Stimulated activated CD8-positive, alpha-beta memory T cell treated with anti-CD3 and anti-CD28 coated beads, Interleukin-7, amount 100 ng/mL, for 4 hours (primary cell): ENCODE measurements around the gene NRG4.
A peak's percentile ranks its signal among the peaks of the same experiment; 100 is the strongest.
"Not testable (repeated sequence)": the region's sequence is repeated elsewhere in the genome, so short reads cannot be mapped to it uniquely, and the experiment has no call there.

ENCODE experiments used
- DNase-seq, 2 donors: peaks; one replicate each; pipeline ENCODE4 v3.0.0-alpha.2; 2020; ENCODE audit warnings: low read depth in 2 of 2

The NRG4 gene

GRCh38 chr15:75927601-75928000 lies 84.6 kb downstream of the NRG4 start:
- DNase-seq: no peak

- DNase-seq: no peak
These were observed 85.3 kb downstream of the NRG4 start for GRCh38 chr15:75926931-75927330.

- no peak for DNase-seq
These were observed 86.8 kb downstream of the NRG4 start for GRCh38 chr15:75925440-75925839.

- no peak for DNase-seq
These were observed 87.6 kb downstream of the NRG4 start for GRCh38 chr15:75924576-75924975.

GRCh38 chr15:75923756-75924155 lies 88.5 kb downstream of the NRG4 start:
- DNase-seq: no peak

- no peak for DNase-seq
These were observed 90.2 kb downstream of the NRG4 start for GRCh38 chr15:75921732-75922703.

- DNase-seq: no peak
These were observed 92.1 kb downstream of the NRG4 start for GRCh38 chr15:75920079-75920478.

GRCh38 chr15:75918135-75918534 lies 94.1 kb downstream of the NRG4 start:
- no peak for DNase-seq

GRCh38 chr15:75916978-75917377 lies 95.2 kb downstream of the NRG4 start:
- DNase-seq: no peak

- not testable (repeated sequence) for DNase-seq
These were observed 101.9 kb downstream of the NRG4 start for GRCh38 chr15:75910355-75910754.

- no peak for DNase-seq
These were observed 107.0 kb downstream of the NRG4 start for GRCh38 chr15:75905231-75905630.

- DNase-seq: peak; percentile 75 to 84
These were observed 108.6 kb downstream of the NRG4 start, which contains the start of gene FBXO22 for GRCh38 chr15:75903331-75904239. TSS of gene FBXO22 (plus strand) at chr15:75903878. CDS start at chr15:75903964, 86 bp downstream.

- no peak for DNase-seq
These were observed 110.1 kb downstream of the NRG4 start for GRCh38 chr15:75902129-75902557.

- DNase-seq: no peak
These were observed 111.6 kb downstream of the NRG4 start for GRCh38 chr15:75900577-75900976.

GRCh38 chr15:75895731-75896130 lies 116.5 kb downstream of the NRG4 start:
- DNase-seq: no peak

GRCh38 chr15:75891895-75892294 lies 120.3 kb downstream of the NRG4 start:
- no peak for DNase-seq
